GM12878 (cell line): ENCODE data around the gene SERINC5.
"Not testable (repeated sequence)": the region's sequence is repeated elsewhere in the genome, so short reads cannot be mapped to it uniquely, and the experiment has no call there.

Source experiments
- ATF3 ChIP-seq: IDR thresholded peaks from 2 replicates; pipeline ENCODE4 v1.6.1; 2011; ENCODE audit warnings: low read depth, mild to moderate bottlenecking, low read length, moderate library complexity, borderline replicate concordance; ENCODE audit errors: extremely low read depth
- BHLHE40 ChIP-seq, 2 experiments: fragments of 450-650 bp in 1 of 2; IDR thresholded peaks; 2 replicates each; pipeline ENCODE4 v1.6.1; 2011 to 2017; ENCODE audit warnings: low read depth in 2 of 2, borderline replicate concordance in 1 of 2, improper control_type of control experiment in 1 of 2, low read length in 1 of 2, mild to moderate bottlenecking in 1 of 2
- CBX5 ChIP-seq: sonication (generic); IDR thresholded peaks from 2 replicates; pipeline ENCODE4 v1.6.1; 2016; ENCODE audit warnings: low read depth, moderate library complexity, mild to moderate bottlenecking, inconsistent platforms
- CTCF ChIP-seq, 3 experiments: IDR thresholded peaks in 2 of 3; conservative IDR thresholded peaks in 1 of 3; 2 replicates each; pipeline ENCODE4 v1.5.1; 2011; ENCODE audit warnings: low read depth in 3 of 3, low read length in 3 of 3, mild to moderate bottlenecking in 3 of 3, control low read depth in 2 of 3, moderate library complexity in 2 of 3, inconsistent platforms in 1 of 3, mixed read lengths in 1 of 3; ENCODE audit not compliant: control insufficient read depth in 2 of 3, insufficient read depth in 1 of 3; ENCODE audit errors: extremely low read depth in 1 of 3
- EP300 ChIP-seq, 2 experiments: fragments of 150-350 bp in 1 of 2; IDR thresholded peaks; 2 replicates each; pipeline ENCODE4 v1.6.1; 2011 to 2012; ENCODE audit warnings: low read depth in 2 of 2, low read length in 2 of 2, borderline replicate concordance in 1 of 2, improper control_type of control experiment in 1 of 2, inconsistent platforms in 1 of 2; ENCODE audit not compliant: control insufficient read depth in 1 of 2
- RAD21 ChIP-seq: IDR thresholded peaks from 2 replicates; pipeline ENCODE4 v1.6.1; 2011; ENCODE audit warnings: mild to moderate bottlenecking, low read depth, low read length, moderate library complexity; ENCODE audit not compliant: insufficient read depth
- USF2 ChIP-seq: IDR thresholded peaks from 2 replicates; pipeline ENCODE4 v1.6.1; 2011; ENCODE audit warnings: low read depth, low read length, improper control_type of control experiment, borderline replicate concordance

GRCh38 chr5:80201763-80202162 lies 54.1 kb downstream of the SERINC5 start:
- TF ChIP-seq USF2; CTCF (IDR thresholded peaks at IDR 0.05 in 2 of 3, conservative IDR thresholded peaks at IDR 0.05 in 1 of 3; ENCODE audit: control insufficient read depth in 2 of 3, extremely low read depth in 1 of 3, insufficient read depth in 1 of 3, low read depth in 3 of 3, low read length in 3 of 3); EP300 (IDR thresholded peaks at IDR 0.05; ENCODE audit: borderline replicate concordance in 1 of 2, control insufficient read depth in 1 of 2, low read depth in 2 of 2, low read length in 2 of 2); CBX5; BHLHE40 (IDR thresholded peaks at IDR 0.05; ENCODE audit: borderline replicate concordance in 1 of 2, low read depth in 2 of 2, low read length in 1 of 2); ATF3; RAD21: not testable (repeated sequence)
